Thoracic aorta (tissue), 2 donors: ENCODE data around the gene TMEM247. TPM values are rescaled to one million over a fixed set of nuclear protein-coding genes. Genes with fewer than 3 reads are reported as not detected.

Source experiments
- ATAC-seq: fragments of 150-250 bp; one replicate; pipeline ENCODE4 v1.8.0; 2017; ENCODE audit warnings: low read depth; ENCODE audit not compliant: insufficient number of reproducible peaks, low FRiP score
- DNase-seq: peaks from one replicate; pipeline ENCODE4 v3.0.0-alpha.2; 2020; ENCODE audit warnings: low spot score
- H3K27ac ChIP-seq, 2 donors: fragments of 200-600 bp; sonication (generic); 1 replicate in 1 of 2; 2 replicates in 1 of 2; pipeline ENCODE4 v1.5.1; 2016; ENCODE audit warnings: mild to moderate bottlenecking in 2 of 2, moderate library complexity in 2 of 2
- H3K27me3 ChIP-seq: fragments of 200-600 bp; sonication (generic); replicated peaks from 2 replicates; pipeline ENCODE4 v1.6.0; 2016; ENCODE audit warnings: mild to moderate bottlenecking; ENCODE audit not compliant: insufficient read depth
- H3K36me3 ChIP-seq: fragments of 200-600 bp; sonication (generic); one replicate; pipeline ENCODE4 v1.5.1; 2016
- H3K4me1 ChIP-seq, 2 donors: fragments of 200-600 bp; sonication (generic); 1 replicate in 1 of 2; 2 replicates in 1 of 2; pipeline versions ENCODE4 v1.5.1 to v1.6.0; 2016; ENCODE audit warnings: low read depth in 2 of 2, mild to moderate bottlenecking in 1 of 2; ENCODE audit not compliant: control insufficient read depth in 1 of 2
- H3K4me3 ChIP-seq: fragments of 200-600 bp; sonication (generic); 2 replicates; pipeline ENCODE4 v1.5.1; 2016; ENCODE audit warnings: mild to moderate bottlenecking
- H3K9me3 ChIP-seq: fragments of 200-600 bp; sonication (generic); 2 replicates; pipeline ENCODE4 v1.5.1; 2016
- CTCF ChIP-seq: fragments of 200-600 bp; sonication (generic); IDR thresholded peaks from one replicate; pipeline ENCODE4 v1.5.1; 2019; ENCODE audit warnings: antibody characterized with exemption
- total RNA-seq, 2 donors: library from RNA; depleted of rRNA; stranded (reverse); fragments of >200 nt; gene quantifications; one replicate each; pipeline versions ENCODE4 v1.1.0 to v1.2.3, GENCODE V29; 2016

The TMEM247 gene
- total RNA-seq, 2 donors from 2014 or later = not detected

GRCh38 chr2:46488389-46488788 is 9.0 kb downstream of the TMEM247 start:
- Histone ChIP-seq H3K36me3 (no peaks in the 10 kb centered on the region), H3K27me3 (no peaks in the 10 kb centered on the region), H3K4me1 (peaks cover 15 to 36% of the 10 kb centered on the region in 2 donors), H3K9me3 (no peaks in the 10 kb centered on the region), H3K27ac (peak overlapping the region in 1 of 2 donors; percentile 41), H3K4me3 (no peak overlapping the region)
- TF ChIP-seq CTCF = no peak
- DNase-seq = no peak
- ATAC-seq = no peak

GRCh38 chr2:46489423-46490174 is 10.2 kb downstream of the TMEM247 start:
- TF ChIP-seq CTCF = no peak
- H3K4me1 ChIP-seq = peaks cover 15 to 36% of the 10 kb centered on the region in 2 donors
- H3K4me3 ChIP-seq = no peak overlapping the region
- DNase-seq (no peak), ATAC-seq (no peak)
- H3K27me3 ChIP-seq = no peaks in the 10 kb centered on the region
- H3K36me3 ChIP-seq = no peaks in the 10 kb centered on the region
- peak overlapping the region in 1 of 2 donors; percentile 78 for H3K27ac ChIP-seq
- no peaks in the 10 kb centered on the region for H3K9me3 ChIP-seq

GRCh38 chr2:46490521-46491141 is 11.3 kb downstream of the TMEM247 start:
- no peak for DNase-seq
- Histone ChIP-seq H3K27ac (peak overlapping the region; percentile 66 to 78), H3K36me3 (no peaks in the 10 kb centered on the region), H3K9me3 (no peaks in the 10 kb centered on the region), H3K27me3 (no peaks in the 10 kb centered on the region), H3K4me1 (peaks cover 15 to 36% of the 10 kb centered on the region in 2 donors), H3K4me3 (no peak overlapping the region)
- ATAC-seq = no peak
- TF ChIP-seq CTCF = no peak

- no peak for DNase-seq
- Histone ChIP-seq H3K27ac (no peak overlapping the region), H3K36me3 (no peaks in the 10 kb centered on the region), H3K4me3 (no peak overlapping the region), H3K9me3 (no peaks in the 10 kb centered on the region), H3K4me1 (peaks cover 15 to 35% of the 10 kb centered on the region in 2 donors), H3K27me3 (no peaks in the 10 kb centered on the region)
- ATAC-seq = no peak
- no peak for TF ChIP-seq CTCF
Measured at GRCh38 chr2:46492301-46492700, 12.9 kb downstream of the TMEM247 start.

GRCh38 chr2:46493241-46493970 is 14.0 kb downstream of the TMEM247 start:
- no peak for TF ChIP-seq CTCF
- ATAC-seq = no peak
- peaks cover 15 to 24% of the 10 kb centered on the region in 2 donors for H3K4me1 ChIP-seq
- H3K27me3 ChIP-seq = no peaks in the 10 kb centered on the region
- no peak for DNase-seq
- H3K9me3 ChIP-seq = no peaks in the 10 kb centered on the region
- H3K36me3 ChIP-seq = no peaks in the 10 kb centered on the region
- no peak overlapping the region for H3K27ac ChIP-seq
- H3K4me3 ChIP-seq = no peak overlapping the region
